ENCODE results near the gene ATP6V1A. TPM values are rescaled to one million over a fixed set of nuclear protein-coding genes. Genes with fewer than 3 reads are reported as not detected.

ATP6V1A gene
- total and polyA plus RNA-seq, 4 donors: 23.1 to 99.6 (median 50.4) TPM

- DNase-seq (no peak), ATAC-seq (ENCODE audit: insufficient read depth, low FRiP score) (no peak)
- 29 to 64% methylated on average over 3 of the region's 3 CpGs for WGBS, 2 donors
- no peak overlapping the region for H3K27ac ChIP-seq (ENCODE audit: low read depth in 1 of 2, low read length in 1 of 2)
- no peaks in the 10 kb centered on the region for H3K9me3 ChIP-seq (ENCODE audit: control insufficient read depth in 4 of 4, insufficient read depth in 3 of 4, low read length in 3 of 4)
- H3K27me3 ChIP-seq (ENCODE audit: control insufficient read depth in 3 of 3, insufficient read depth in 3 of 3, low read length in 2 of 3): no peaks in the 10 kb centered on the region
- TF ChIP-seq CTCF (IDR thresholded peaks at IDR 0.05; ENCODE audit: control extremely low read depth, extremely low read depth): no peak
- peaks cover 0 to 4% (median 0%) of the 10 kb centered on the region in 5 donors for H3K4me1 ChIP-seq (ENCODE audit: control insufficient read depth in 5 of 5, insufficient read depth in 5 of 5, low read length in 5 of 5)
- no peak overlapping the region for H3K4me3 ChIP-seq
- H3K36me3 ChIP-seq (ENCODE audit: control insufficient read depth in 4 of 4, insufficient read depth in 4 of 4, low read length in 4 of 4): peaks cover 7 to 18% (median 14%) of the 10 kb centered on the region in 4 donors
- H3K9ac ChIP-seq (ENCODE audit: insufficient read depth in 1 of 2, low read length in 2 of 2): no peak overlapping the region
Measured at GRCh38 chr3:113721636-113722035, 25.2 kb upstream of the ATP6V1A start.

- no peak overlapping the region for H3K9ac ChIP-seq (ENCODE audit: insufficient read depth in 1 of 2, low read length in 2 of 2)
- WGBS, 2 donors: 88 to 100% methylated on average over 2 of the region's 2 CpGs
- H3K36me3 ChIP-seq (ENCODE audit: control insufficient read depth in 4 of 4, insufficient read depth in 4 of 4, low read length in 4 of 4): peaks cover 0 to 6% (median 2%) of the 10 kb centered on the region in 4 donors
- no peaks in the 10 kb centered on the region for H3K9me3 ChIP-seq (ENCODE audit: control insufficient read depth in 4 of 4, insufficient read depth in 3 of 4, low read length in 3 of 4)
- TF ChIP-seq CTCF (IDR thresholded peaks at IDR 0.05; ENCODE audit: control extremely low read depth, extremely low read depth): no peak
- H3K27me3 ChIP-seq (ENCODE audit: control insufficient read depth in 3 of 3, insufficient read depth in 3 of 3, low read length in 2 of 3): no peaks in the 10 kb centered on the region
- H3K4me1 ChIP-seq (ENCODE audit: control insufficient read depth in 5 of 5, insufficient read depth in 5 of 5, low read length in 5 of 5): peaks cover 0 to 4% (median 0%) of the 10 kb centered on the region in 5 donors
- DNase-seq (no peak), ATAC-seq (ENCODE audit: insufficient read depth, low FRiP score) (no peak)
- no peak overlapping the region for H3K27ac ChIP-seq (ENCODE audit: low read depth in 1 of 2, low read length in 1 of 2)
- no peak overlapping the region for H3K4me3 ChIP-seq
Measured at GRCh38 chr3:113728661-113729060, 18.2 kb upstream of the ATP6V1A start.

- Histone ChIP-seq H3K27ac (ENCODE audit: low read depth in 1 of 2, low read length in 1 of 2) (no peak overlapping the region), H3K9ac (ENCODE audit: insufficient read depth in 1 of 2, low read length in 2 of 2) (no peak overlapping the region), H3K4me3 (no peak overlapping the region), H3K36me3 (ENCODE audit: control insufficient read depth in 4 of 4, insufficient read depth in 4 of 4, low read length in 4 of 4) (peaks cover 0 to 6% (median 2%) of the 10 kb centered on the region in 4 donors), H3K4me1 (ENCODE audit: control insufficient read depth in 5 of 5, insufficient read depth in 5 of 5, low read length in 5 of 5) (peaks cover 0 to 4% (median 0%) of the 10 kb centered on the region in 5 donors), H3K27me3 (ENCODE audit: control insufficient read depth in 3 of 3, insufficient read depth in 3 of 3, low read length in 2 of 3) (no peaks in the 10 kb centered on the region), H3K9me3 (ENCODE audit: control insufficient read depth in 4 of 4, insufficient read depth in 3 of 4, low read length in 3 of 4) (no peaks in the 10 kb centered on the region)
- ATAC-seq (ENCODE audit: insufficient read depth, low FRiP score) (no peak), DNase-seq (no peak)
- TF ChIP-seq CTCF (IDR thresholded peaks at IDR 0.05; ENCODE audit: control extremely low read depth, extremely low read depth): no peak
- WGBS, 2 donors: 96 to 98% methylated on average over 1 of the region's 1 CpG
Measured at GRCh38 chr3:113730550-113730949, 16.3 kb upstream of the ATP6V1A start.

GRCh38 chr3:113731694-113732093 is 15.1 kb upstream of the ATP6V1A start:
- WGBS, 2 donors: 89 to 92% methylated on average over 4 of the region's 4 CpGs
- Histone ChIP-seq H3K36me3 (ENCODE audit: control insufficient read depth in 4 of 4, insufficient read depth in 4 of 4, low read length in 4 of 4) (peaks cover 0 to 5% (median 2%) of the 10 kb centered on the region in 4 donors), H3K4me1 (ENCODE audit: control insufficient read depth in 5 of 5, insufficient read depth in 5 of 5, low read length in 5 of 5) (peaks cover 0 to 4% (median 2%) of the 10 kb centered on the region in 5 donors), H3K9ac (ENCODE audit: insufficient read depth in 1 of 2, low read length in 2 of 2) (no peak overlapping the region), H3K4me3 (no peak overlapping the region), H3K9me3 (ENCODE audit: control insufficient read depth in 4 of 4, insufficient read depth in 3 of 4, low read length in 3 of 4) (no peaks in the 10 kb centered on the region), H3K27me3 (ENCODE audit: control insufficient read depth in 3 of 3, insufficient read depth in 3 of 3, low read length in 2 of 3) (no peaks in the 10 kb centered on the region), H3K27ac (ENCODE audit: low read depth in 1 of 2, low read length in 1 of 2) (no peak overlapping the region)
- no peak for ATAC-seq (ENCODE audit: insufficient read depth, low FRiP score)
- no peak for TF ChIP-seq CTCF (IDR thresholded peaks at IDR 0.05; ENCODE audit: control extremely low read depth, extremely low read depth)
- no peak for DNase-seq

All from lung (tissue), 12 donors.